Smooth muscle cell (in vitro differentiated cells): ENCODE measurements around the gene RLF. TPM values are rescaled to one million over a fixed set of nuclear protein-coding genes. Genes with fewer than 3 reads are reported as not detected.

ENCODE experiments used
- DNase-seq: peaks from one replicate; lab custom pipeline; 2025; ENCODE audit not compliant: unreplicated experiment; lab: John Stamatoyannopoulos, UW
- H2AFZ ChIP-seq: fragments of 200-600 bp; sonication (generic); 2 replicates; pipeline ENCODE4 v1.6.0; 2016; ENCODE audit warnings: antibody characterized with exemption, low read depth, mild to moderate bottlenecking
- H3F3A ChIP-seq: fragments of 200-600 bp; sonication (generic); 2 replicates; pipeline ENCODE4 v1.6.0; 2017; ENCODE audit warnings: antibody characterized with exemption, low read depth
- H3K27ac ChIP-seq: fragments of 200-600 bp; sonication (generic); 2 replicates; pipeline ENCODE4 v1.5.1; 2016; ENCODE audit warnings: low read depth, mild to moderate bottlenecking
- H3K27me3 ChIP-seq: fragments of 200-600 bp; sonication (generic); 2 replicates; pipeline ENCODE4 v1.6.1; 2016; ENCODE audit warnings: low read depth, mild to moderate bottlenecking
- H3K36me3 ChIP-seq: fragments of 200-600 bp; sonication (generic); 2 replicates; pipeline ENCODE4 v1.5.1; 2016; ENCODE audit warnings: low read depth
- H3K4me1 ChIP-seq: fragments of 200-600 bp; sonication (generic); 2 replicates; pipeline ENCODE4 v1.5.1; 2016; ENCODE audit warnings: low read depth
- H3K4me2 ChIP-seq: fragments of 200-600 bp; sonication (generic); 2 replicates; pipeline ENCODE4 v1.6.0; 2016; ENCODE audit warnings: mild to moderate bottlenecking
- H3K4me3 ChIP-seq: fragments of 200-600 bp; sonication (generic); 2 replicates; pipeline ENCODE4 v1.5.1; 2016; ENCODE audit warnings: mild to moderate bottlenecking
- H3K79me2 ChIP-seq: fragments of 200-600 bp; sonication (generic); 2 replicates; pipeline ENCODE4 v1.6.0; 2016; ENCODE audit warnings: low read depth, mild to moderate bottlenecking
- H3K9ac ChIP-seq: fragments of 200-600 bp; sonication (generic); 2 replicates; pipeline ENCODE4 v1.6.0; 2016; ENCODE audit warnings: low read depth
- H3K9me3 ChIP-seq: fragments of 200-600 bp; sonication (generic); replicated peaks from 2 replicates; pipeline ENCODE4 v1.5.1; 2016; ENCODE audit warnings: low read depth
- H4K20me1 ChIP-seq: fragments of 200-600 bp; sonication (generic); 2 replicates; pipeline ENCODE4 v1.6.0; 2016; ENCODE audit warnings: low read depth
- CTCF ChIP-seq: fragments of 200-600 bp; sonication (generic); IDR thresholded peaks from 2 replicates; pipeline ENCODE4 v1.5.1; 2017; ENCODE audit warnings: borderline replicate concordance, mild to moderate bottlenecking, antibody characterized with exemption; ENCODE audit not compliant: insufficient read depth, poor library complexity, severe bottlenecking
- WGBS: methylation state at CpG from one replicate; pipeline ENCODE4 v1.1.7; 2016; ENCODE audit warnings: low lambda C conversion rate; 5-methylcytosine and 5-hydroxymethylcytosine counted together
- polyA plus RNA-seq: library from polyadenylated mRNA; unstranded; fragments of >200 nt; fragmentation: Nextera tagmentation; extraction: Ambion mirVana; gene quantifications from 2 replicates; pipeline ENCODE4 v1.2.1, GENCODE V29; 2016
- total RNA-seq: library from RNA; depleted of rRNA; stranded (reverse); fragments of >200 nt; gene quantifications from 2 replicates; pipeline ENCODE4 v1.2.3, GENCODE V29; 2014

Gene RLF
- total and polyA plus RNA-seq, 2 experiments from 2014 or later = 8.2 to 35.2 TPM

GRCh38 chr1:40244138-40244744 lies 83.1 kb downstream of the RLF start:
- DNase-seq = no peak
- Histone ChIP-seq H3K27ac (no peak overlapping the region), H3K36me3 (no peaks in the 10 kb centered on the region), H4K20me1 (peaks cover 2% of the 10 kb centered on the region), H3K9ac (no peak overlapping the region), H3F3A (peaks cover 20% of the 10 kb centered on the region), H3K4me3 (no peak overlapping the region), H3K9me3 (no peaks in the 10 kb centered on the region), H3K27me3 (no peaks in the 10 kb centered on the region), H2AFZ (no peak overlapping the region), H3K79me2 (no peaks in the 10 kb centered on the region), H3K4me2 (no peak overlapping the region), H3K4me1 (no peaks in the 10 kb centered on the region)
- WGBS = 87% methylated on average over 4 of the region's 4 CpGs
- no peak for TF ChIP-seq CTCF

DNA sequence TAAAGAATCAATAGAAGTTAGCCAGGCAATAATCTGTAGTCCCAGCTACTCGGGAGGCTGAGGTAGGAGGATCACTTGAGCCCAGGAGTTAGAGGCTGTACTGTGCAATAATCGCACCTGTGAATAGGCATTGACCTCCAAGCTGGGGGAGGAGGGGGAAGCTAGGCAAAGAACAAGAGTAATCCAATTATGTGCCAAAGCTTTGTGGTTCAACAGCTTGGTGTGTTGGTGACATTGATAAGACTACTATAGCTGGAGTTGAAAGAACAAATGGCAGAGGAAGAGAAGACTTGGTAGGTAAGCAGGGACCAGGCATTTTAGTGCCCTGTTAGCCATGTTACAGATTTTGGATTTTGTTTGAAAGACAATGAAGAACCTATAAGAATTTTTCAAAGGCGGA lies 84.5 kb downstream of the RLF start:
- no peak overlapping the region for H3K4me2 ChIP-seq
- H3K9me3 ChIP-seq = no peaks in the 10 kb centered on the region
- DNase-seq = no peak
- H3K4me3 ChIP-seq = no peak overlapping the region
- WGBS = 95% methylated on average over 3 of the region's 3 CpGs
- H3K27me3 ChIP-seq = no peaks in the 10 kb centered on the region
- no peak overlapping the region for H3K9ac ChIP-seq
- no peaks in the 10 kb centered on the region for H4K20me1 ChIP-seq
- no peak for TF ChIP-seq CTCF
- H3K36me3 ChIP-seq = no peaks in the 10 kb centered on the region
- no peak overlapping the region for H2AFZ ChIP-seq
- peaks cover 5% of the 10 kb centered on the region for H3F3A ChIP-seq
- H3K79me2 ChIP-seq = no peaks in the 10 kb centered on the region
- no peak overlapping the region for H3K27ac ChIP-seq
- H3K4me1 ChIP-seq = no peaks in the 10 kb centered on the region

DNA sequence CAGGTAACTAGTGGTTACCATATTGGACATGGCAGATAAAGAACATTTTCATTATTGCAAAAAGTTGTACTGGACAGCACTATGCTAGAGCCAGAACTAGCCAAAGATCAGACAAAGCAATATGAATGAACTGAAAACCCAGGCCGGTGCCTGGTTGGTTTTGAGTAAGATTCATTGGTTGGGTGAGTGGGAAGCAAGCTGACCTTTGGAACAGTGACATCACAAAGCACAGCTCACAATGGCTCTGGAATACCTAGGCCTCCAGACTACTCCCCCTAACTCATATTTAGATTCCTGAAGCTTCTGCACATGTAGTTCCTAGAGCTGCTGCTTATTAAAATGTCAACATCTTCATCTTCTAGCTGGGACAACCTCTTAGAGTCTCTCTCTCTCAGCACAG lies 86.5 kb downstream of the RLF start, which contains the start of gene TMCO2:
TMCO2 (plus strand) TSS at position 283 of the 400 bp plus-strand sequence; CDS start at position 340, 57 bp downstream.
- Histone ChIP-seq H3F3A (peaks cover 5% of the 10 kb centered on the region), H3K79me2 (no peaks in the 10 kb centered on the region), H3K27ac (no peak within 1 kb of the TSS), H3K9me3 (no peaks in the 10 kb centered on the region), H3K4me1 (no peaks in the 10 kb centered on the region), H3K36me3 (no peaks in the 10 kb centered on the region), H2AFZ (no peak within 1 kb of the TSS), H3K4me3 (no peak within 1 kb of the TSS), H3K27me3 (no peaks in the 10 kb centered on the region), H3K4me2 (no peak within 1 kb of the TSS), H4K20me1 (no peaks in the 10 kb centered on the region), H3K9ac (no peak within 1 kb of the TSS)
- no peak for TF ChIP-seq CTCF
- WGBS = 92% methylated on average over 1 of the region's 1 CpG
- DNase-seq = no peak

DNA sequence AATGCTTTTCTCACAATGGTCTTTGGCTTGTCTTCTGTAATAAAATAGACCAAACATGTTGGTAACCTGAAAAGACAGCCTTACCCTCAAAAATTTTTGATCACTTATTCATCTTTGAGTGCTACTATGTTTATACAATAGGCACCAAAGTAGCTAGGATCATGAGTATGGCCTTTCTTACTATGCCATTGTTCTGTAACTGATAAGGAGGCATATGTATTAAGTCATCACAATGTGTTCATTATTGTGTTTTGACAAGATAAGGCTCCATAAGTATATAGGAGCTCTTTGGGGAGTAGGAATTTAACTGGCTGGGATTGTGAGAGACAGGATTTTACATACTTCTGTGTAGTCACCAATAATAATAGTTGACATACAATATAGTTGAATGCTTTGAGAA lies 87.2 kb downstream of the RLF start:
- H3K27ac ChIP-seq = no peak overlapping the region
- no peaks in the 10 kb centered on the region for H3K79me2 ChIP-seq
- no peaks in the 10 kb centered on the region for H4K20me1 ChIP-seq
- H3K9ac ChIP-seq = no peak overlapping the region
- no peaks in the 10 kb centered on the region for H3K27me3 ChIP-seq
- DNase-seq = no peak
- no peak overlapping the region for H2AFZ ChIP-seq
- H3K4me3 ChIP-seq = no peak overlapping the region
- H3F3A ChIP-seq = peaks cover 5% of the 10 kb centered on the region
- TF ChIP-seq CTCF = no peak
- no peak overlapping the region for H3K4me2 ChIP-seq
- no peaks in the 10 kb centered on the region for H3K36me3 ChIP-seq
- no peaks in the 10 kb centered on the region for H3K4me1 ChIP-seq
- H3K9me3 ChIP-seq = no peaks in the 10 kb centered on the region
